ENCODE results near the gene CYP26A1.

The CYP26A1 gene

DNA sequence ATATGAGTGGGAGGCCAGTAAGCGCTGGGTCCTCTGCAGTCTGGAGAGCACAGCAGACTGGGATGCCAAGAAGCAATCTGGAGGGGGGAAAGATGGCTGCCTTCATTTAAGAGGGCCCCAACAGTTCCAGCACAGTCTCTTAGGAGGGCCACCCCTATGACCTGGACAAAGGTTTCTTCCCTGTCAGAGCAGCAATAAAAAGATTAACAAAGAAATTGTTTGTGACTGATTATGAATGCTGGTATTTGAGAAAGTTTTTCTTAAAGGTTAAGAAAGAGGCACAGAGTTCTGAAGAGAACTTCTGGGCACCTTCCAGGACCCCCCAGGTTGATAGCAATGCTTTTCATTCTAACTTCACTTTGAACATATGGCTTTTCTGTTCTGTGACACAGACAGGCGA, 52.3 kb downstream of the CYP26A1 start:
- no peak for DNase-seq

DNA sequence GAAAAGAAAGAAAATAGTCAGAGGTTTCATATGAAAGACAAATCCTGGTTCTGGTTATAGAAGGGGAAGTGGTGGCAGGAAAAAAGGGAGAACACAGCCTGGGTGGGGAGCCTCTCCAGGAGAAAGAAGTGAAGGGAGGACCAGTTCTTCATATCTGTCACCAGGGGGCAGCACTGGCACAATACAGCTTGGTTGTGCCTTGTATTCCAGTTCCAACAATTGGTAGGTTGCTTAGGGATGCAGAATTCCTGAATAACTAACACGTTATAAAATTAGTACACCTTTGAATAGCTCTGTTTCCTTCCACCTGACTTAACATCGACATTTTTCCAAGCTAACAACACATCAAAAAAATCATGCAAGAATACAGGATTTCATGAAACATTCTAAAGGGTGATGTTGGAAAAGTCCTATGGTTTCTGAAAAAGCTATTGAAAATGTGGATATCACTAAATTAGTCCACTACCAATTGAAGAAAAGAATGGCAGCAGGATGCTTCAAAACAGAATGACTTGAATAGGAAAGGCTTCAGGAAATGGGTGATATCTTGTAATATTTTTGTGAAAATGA, 52.9 kb downstream of the CYP26A1 start:
- DNase-seq = no peak
